ENCODE data around the gene CCNB2. TPM values are rescaled to one million over a fixed set of nuclear protein-coding genes. Genes with fewer than 3 reads are reported as not detected.

CCNB2 gene
- total RNA-seq, 1 donor from 2014 or later, result 5.9 TPM

GRCh38 chr15:59150185-59150584 is 45.2 kb downstream of the CCNB2 start:
- H3K4me3 ChIP-seq, result no peak overlapping the region
- no peak for TF ChIP-seq POLR2A (IDR thresholded peaks at IDR 0.05)
- no peak for TF ChIP-seq POLR2AphosphoS5 (IDR thresholded peaks at IDR 0.05; ENCODE audit: insufficient read depth in 1 of 2, low read depth in 1 of 2)
- TF ChIP-seq CTCF (IDR thresholded peaks at IDR 0.05), result no peak
- intact Hi-C loops (cut with DNase I), result no loop called here
- peaks cover 8% of the 10 kb centered on the region for H3K4me1 ChIP-seq
- H3K27ac ChIP-seq, result no peak overlapping the region
- no peaks in the 10 kb centered on the region for H3K27me3 ChIP-seq
- H3K36me3 ChIP-seq, result peaks cover 0 to 30% of the 10 kb centered on the region in 2 donors
- DNase-seq (ENCODE audit: extremely low spot score in 2 of 2), result no peak
- no peaks in the 10 kb centered on the region for H3K9me3 ChIP-seq

DNA sequence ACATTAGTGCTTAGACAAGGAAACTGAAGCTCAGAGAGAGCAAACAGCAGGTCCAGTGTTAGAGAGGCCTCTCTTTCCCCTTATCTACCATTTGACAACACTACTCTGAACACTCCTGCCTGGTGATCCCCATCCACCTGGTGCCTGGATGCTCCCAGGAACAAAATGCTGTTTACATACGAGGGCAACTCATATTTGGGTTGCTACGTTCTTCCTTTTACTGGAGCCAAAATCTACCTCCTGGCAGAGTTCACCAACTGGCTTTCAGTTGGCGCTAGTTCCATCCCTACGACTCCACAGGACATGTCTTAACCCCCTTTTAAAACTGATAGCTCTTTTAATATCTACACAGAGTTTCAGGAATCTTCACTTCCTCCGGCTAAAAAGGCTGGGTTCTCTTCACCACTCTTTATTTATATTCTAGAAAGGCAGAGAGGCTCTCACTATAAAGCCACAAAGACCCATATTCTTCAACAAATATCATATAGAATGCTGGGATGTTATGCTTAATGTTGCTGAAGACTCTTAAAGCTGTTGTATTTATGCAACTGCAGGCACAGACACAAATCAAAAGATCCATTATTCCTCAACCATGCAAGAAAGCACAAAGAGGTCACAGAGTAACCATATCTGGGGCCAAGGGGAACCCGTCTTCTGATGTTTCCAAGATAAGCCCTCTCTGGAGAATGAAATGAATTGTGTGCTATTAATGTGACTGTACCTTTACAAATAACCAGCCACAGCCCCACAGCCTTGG is 47.9 kb downstream of the CCNB2 start:
- no peak overlapping the region for H3K27ac ChIP-seq
- H3K27me3 ChIP-seq, result no peaks in the 10 kb centered on the region
- no peak for DNase-seq (ENCODE audit: extremely low spot score in 2 of 2)
- no peak for TF ChIP-seq POLR2AphosphoS5 (IDR thresholded peaks at IDR 0.05; ENCODE audit: insufficient read depth in 1 of 2, low read depth in 1 of 2)
- no peaks in the 10 kb centered on the region for H3K9me3 ChIP-seq
- H3K36me3 ChIP-seq, result peaks cover 0 to 42% of the 10 kb centered on the region in 2 donors
- peaks cover 13% of the 10 kb centered on the region for H3K4me1 ChIP-seq
- intact Hi-C loops (cut with DNase I), result no loop called here
- H3K4me3 ChIP-seq, result no peak overlapping the region

- no peak for DNase-seq (ENCODE audit: extremely low spot score in 2 of 2)
- H3K4me1 ChIP-seq, result peaks cover 16% of the 10 kb centered on the region
- TF ChIP-seq POLR2AphosphoS5 (IDR thresholded peaks at IDR 0.05; ENCODE audit: insufficient read depth in 1 of 2, low read depth in 1 of 2) (no peak), POLR2A (IDR thresholded peaks at IDR 0.05) (no peak)
- no peak overlapping the region for H3K4me3 ChIP-seq
- H3K9me3 ChIP-seq, result no peaks in the 10 kb centered on the region
- no peak overlapping the region for H3K27ac ChIP-seq
- no peaks in the 10 kb centered on the region for H3K27me3 ChIP-seq
- peaks cover 0 to 43% of the 10 kb centered on the region in 2 donors for H3K36me3 ChIP-seq
- intact Hi-C loops (cut with DNase I), result no loop called here
These were observed 48.5 kb downstream of the CCNB2 start for GRCh38 chr15:59153466-59153865.

- TF ChIP-seq POLR2A (IDR thresholded peaks at IDR 0.05) (no peak), POLR2AphosphoS5 (IDR thresholded peaks at IDR 0.05; ENCODE audit: insufficient read depth in 1 of 2, low read depth in 1 of 2) (no peak), CTCF (IDR thresholded peaks at IDR 0.05) (no peak)
- DNase-seq (ENCODE audit: extremely low spot score in 2 of 2), result no peak
- Histone ChIP-seq H3K27ac (no peak overlapping the region), H3K36me3 (peaks cover 0 to 43% of the 10 kb centered on the region in 2 donors), H3K27me3 (no peaks in the 10 kb centered on the region), H3K9me3 (no peaks in the 10 kb centered on the region), H3K4me3 (no peak overlapping the region), H3K4me1 (peaks cover 16% of the 10 kb centered on the region)
- intact Hi-C loops (cut with DNase I), result no loop called here
These were observed 49.3 kb downstream of the CCNB2 start for GRCh38 chr15:59154243-59154642.

- Histone ChIP-seq H3K27ac (no peak overlapping the region), H3K4me3 (no peak overlapping the region), H3K36me3 (peaks cover 0 to 44% of the 10 kb centered on the region in 2 donors), H3K9me3 (no peaks in the 10 kb centered on the region), H3K4me1 (peaks cover 11% of the 10 kb centered on the region), H3K27me3 (no peaks in the 10 kb centered on the region)
- DNase-seq (ENCODE audit: extremely low spot score in 2 of 2), result no peak
- intact Hi-C loops (cut with DNase I), result no loop called here
- TF ChIP-seq CTCF (IDR thresholded peaks at IDR 0.05) (no peak), POLR2AphosphoS5 (IDR thresholded peaks at IDR 0.05; ENCODE audit: insufficient read depth in 1 of 2, low read depth in 1 of 2) (no peak), POLR2A (IDR thresholded peaks at IDR 0.05) (no peak)
These were observed 50.5 kb downstream of the CCNB2 start for GRCh38 chr15:59155431-59155830.

- Histone ChIP-seq H3K9me3 (no peaks in the 10 kb centered on the region), H3K27ac (no peak overlapping the region), H3K4me3 (no peak overlapping the region), H3K27me3 (no peaks in the 10 kb centered on the region), H3K36me3 (peaks cover 0 to 49% of the 10 kb centered on the region in 2 donors), H3K4me1 (peaks cover 8% of the 10 kb centered on the region)
- no peak for DNase-seq (ENCODE audit: extremely low spot score in 2 of 2)
- intact Hi-C loops (cut with DNase I), result no loop called here
- TF ChIP-seq POLR2AphosphoS5 (IDR thresholded peaks at IDR 0.05; ENCODE audit: insufficient read depth in 1 of 2, low read depth in 1 of 2) (no peak), CTCF (IDR thresholded peaks at IDR 0.05) (no peak), POLR2A (IDR thresholded peaks at IDR 0.05) (no peak)
These were observed 52.5 kb downstream of the CCNB2 start for GRCh38 chr15:59157396-59157795.
